B cell (primary cell): Measurements from ENCODE around the gene ITPKB. TPM values are rescaled to one million over a fixed set of nuclear protein-coding genes. Genes with fewer than 3 reads are reported as not detected.

Experiments used
- ATAC-seq: fragments of 200-7000 bp; cut with Tn5 transposase; one replicate; pipeline ENCODE4 v1.10.0; 2021; ENCODE audit warnings: low read depth, mild to moderate bottlenecking, moderate number of reproducible peaks, moderate library complexity
- CTCF ChIA-PET: fragments of 350-600 bp; sonication (Branson Sonifier 250); formaldehyde crosslinking; loops from one replicate; lab custom pipeline; 2021; ENCODE audit warnings: antibody characterized with exemption, inconsistent platforms; lab: Charles Lee
- POLR2A ChIA-PET: fragments of 350-600 bp; sonication (Branson Sonifier 250); formaldehyde crosslinking; loops from one replicate; lab custom pipeline; 2021; ENCODE audit warnings: antibody characterized with exemption; lab: Charles Lee
- DNase-seq: peaks from one replicate; pipeline ENCODE4 v3.0.0; 2013
- H2AFZ ChIP-seq: 2 replicates; pipeline ENCODE4 v1.6.1; 2012; ENCODE audit warnings: mild to moderate bottlenecking, low read depth, low read length; ENCODE audit not compliant: insufficient read depth, poor library complexity, severe bottlenecking
- H3K27ac ChIP-seq, 2 donors: 1 replicate in 1 of 2; 2 replicates in 1 of 2; pipeline ENCODE4 v1.5.1; 2012 to 2013; ENCODE audit warnings: low read length in 2 of 2, mild to moderate bottlenecking in 2 of 2, moderate library complexity in 1 of 2
- H3K27me3 ChIP-seq, 4 experiments: fragments of 200-600 bp in 1 of 4; sonication (generic) in 1 of 4; replicated peaks in 1 of 4; 1 replicate in 2 of 4; 2 replicates in 2 of 4; pipeline versions ENCODE4 v1.6.1 to v1.7.0; 2013 to 2016; ENCODE audit warnings: low read length in 3 of 4, mild to moderate bottlenecking in 2 of 4, mixed read lengths in 1 of 4, moderate library complexity in 1 of 4; ENCODE audit not compliant: insufficient read depth in 4 of 4, control insufficient read depth in 3 of 4; ENCODE audit errors: control extremely low read depth in 1 of 4
- H3K36me3 ChIP-seq, 2 experiments: replicated peaks in 1 of 2; 1 replicate in 1 of 2; 2 replicates in 1 of 2; pipeline versions ENCODE4 v1.6.1 to v1.7.1; 2013; ENCODE audit warnings: low read length in 1 of 2; ENCODE audit not compliant: insufficient read depth in 2 of 2, control insufficient read depth in 1 of 2; ENCODE audit errors: control extremely low read depth in 1 of 2, extremely low read depth in 1 of 2
- H3K4me1 ChIP-seq, 2 donors: fragments of 200-600 bp in 1 of 2; sonication (generic) in 1 of 2; 1 replicate in 1 of 2; 2 replicates in 1 of 2; pipeline versions ENCODE4 v1.5.1 to v1.6.1; 2013 to 2017; ENCODE audit warnings: low read length in 2 of 2; ENCODE audit not compliant: control insufficient read depth in 2 of 2, insufficient read depth in 2 of 2
- H3K4me2 ChIP-seq: replicated peaks from 2 replicates; pipeline ENCODE3; 2012; ENCODE audit warnings: mild to moderate bottlenecking, low read depth, low read length; ENCODE audit not compliant: poor library complexity, severe bottlenecking
- H3K4me3 ChIP-seq, 5 experiments: fragments of 200-600 bp in 1 of 5; sonication (generic) in 1 of 5; 1 replicate in 3 of 5; 2 replicates in 2 of 5; pipeline versions ENCODE4 v1.5.1 to v1.7.0; 2011 to 2016; ENCODE audit warnings: low read length in 4 of 5, mild to moderate bottlenecking in 4 of 5, low read depth in 2 of 5, control low read depth in 1 of 5, moderate library complexity in 1 of 5; ENCODE audit not compliant: insufficient read depth in 1 of 5; ENCODE audit errors: control extremely low read depth in 1 of 5, extremely low read depth in 1 of 5
- H3K79me2 ChIP-seq: fragments of 200-600 bp; sonication (generic); one replicate; pipeline ENCODE4 v1.6.0; 2016; ENCODE audit warnings: low read length; ENCODE audit not compliant: control insufficient read depth, insufficient read depth
- H3K9ac ChIP-seq: fragments of 200-600 bp; sonication (generic); 2 replicates; pipeline ENCODE4 v1.6.1; 2017; ENCODE audit warnings: mild to moderate bottlenecking, low read length, moderate library complexity
- H3K9me3 ChIP-seq, 3 donors: one replicate each; pipeline versions ENCODE4 v1.6.1 to v1.7.1; 2013; ENCODE audit warnings: low read length in 2 of 3; ENCODE audit not compliant: control insufficient read depth in 2 of 3, insufficient read depth in 1 of 3; ENCODE audit errors: control extremely low read depth in 1 of 3
- H4K20me1 ChIP-seq: 2 replicates; pipeline ENCODE4 v1.6.0; 2012; ENCODE audit warnings: mild to moderate bottlenecking, low read length; ENCODE audit not compliant: insufficient read depth, control insufficient read depth, poor library complexity, severe bottlenecking
- H3K27ac Mint-ChIP-seq: one replicate; pipeline ENCODE4 v1.8.0; 2021; ENCODE audit warnings: mixed read lengths
- H3K27me3 Mint-ChIP-seq: one replicate; pipeline ENCODE4 v1.8.0; 2021; ENCODE audit warnings: mixed read lengths
- H3K4me1 Mint-ChIP-seq: one replicate; pipeline ENCODE4 v1.8.0; 2021; ENCODE audit warnings: mixed read lengths
- H3K4me3 Mint-ChIP-seq: one replicate; pipeline ENCODE4 v1.8.0; 2021; ENCODE audit warnings: mixed read lengths
- H3K9me3 Mint-ChIP-seq: one replicate; pipeline ENCODE4 v1.8.0; 2022; ENCODE audit warnings: mixed read lengths; ENCODE audit not compliant: insufficient read depth
- EZH2 ChIP-seq: IDR thresholded peaks from 2 replicates; pipeline ENCODE4 v1.6.1; 2012; ENCODE audit warnings: borderline replicate concordance, low read depth, mild to moderate bottlenecking, moderate library complexity, low read length; ENCODE audit not compliant: insufficient read depth, poor library complexity, severe bottlenecking
- WGBS: methylation state at CpG from one replicate; pipeline ENCODE4 v1.1.5; 2013; ENCODE audit warnings: missing lambda C conversion rate; ENCODE audit not compliant: insufficient coverage; 5-methylcytosine and 5-hydroxymethylcytosine counted together
- intact Hi-C: fragments of 100-400 bp; cut with micrococcal nuclease; formaldehyde crosslinking; loops from one replicate; pipeline ENCODE4 v1.10.0; 2022
- polyA plus RNA-seq: library from polyadenylated mRNA; depleted of rRNA; stranded (reverse); fragments of >200 nt; gene quantifications from 2 replicates; pipeline ENCODE4 v1.2.3, GENCODE V29; 2012
- total RNA-seq, 2 donors: library from RNA; stranded (reverse); fragments of 120-200 nt in 1 of 2; gene quantifications; 1 replicate in 1 of 2; 2 replicates in 1 of 2; pipeline versions ENCODE4 v1.2.3 to v1.2.4, GENCODE V29; 2013 to 2022
- TF ChIP-seq, protein P1 (sequence below): fragments of 200-600 bp; IDR thresholded peaks from one replicate; pipeline ENCODE4 v1.8.0; 2022; ENCODE audit warnings: antibody characterized with exemption, mild to moderate bottlenecking

ITPKB gene
- total and polyA plus RNA-seq, 2 donors (not counting 1 experiment from before 2014, with no cell fraction given) = 21.8 to 93.5 TPM

DNA sequence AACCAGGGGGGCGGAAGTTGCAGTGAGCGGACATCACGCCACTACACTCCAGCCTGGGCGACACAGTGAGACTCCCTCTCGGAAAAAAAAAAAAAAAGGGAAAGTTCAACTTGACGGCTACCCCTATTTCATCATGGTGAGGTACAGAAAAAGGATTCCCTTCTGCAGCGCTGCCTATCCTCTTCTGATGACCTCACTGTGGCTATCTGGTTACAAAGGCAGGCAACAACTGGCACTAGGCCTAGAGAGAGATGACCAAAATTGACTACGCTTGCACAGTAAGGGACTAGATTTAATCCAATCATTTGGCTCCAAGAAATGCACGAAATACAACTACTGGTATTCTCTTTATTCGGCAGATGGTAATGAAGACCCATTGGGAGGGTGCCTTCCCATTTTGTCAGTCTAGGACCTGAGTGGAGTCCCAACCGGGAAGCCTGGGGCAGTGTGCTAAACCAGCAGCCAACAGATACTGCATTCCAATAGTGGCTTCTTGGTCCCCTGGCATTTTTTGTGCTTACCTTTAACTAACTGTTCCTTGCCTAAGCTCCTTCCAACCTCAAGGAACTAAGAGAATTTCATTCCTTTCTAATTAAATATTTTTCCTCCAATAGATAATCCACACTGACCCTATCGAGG, 36.6 kb downstream of the ITPKB start:
- no peak for TF ChIP-seq EZH2
- TF ChIP-seq, protein P1, sequence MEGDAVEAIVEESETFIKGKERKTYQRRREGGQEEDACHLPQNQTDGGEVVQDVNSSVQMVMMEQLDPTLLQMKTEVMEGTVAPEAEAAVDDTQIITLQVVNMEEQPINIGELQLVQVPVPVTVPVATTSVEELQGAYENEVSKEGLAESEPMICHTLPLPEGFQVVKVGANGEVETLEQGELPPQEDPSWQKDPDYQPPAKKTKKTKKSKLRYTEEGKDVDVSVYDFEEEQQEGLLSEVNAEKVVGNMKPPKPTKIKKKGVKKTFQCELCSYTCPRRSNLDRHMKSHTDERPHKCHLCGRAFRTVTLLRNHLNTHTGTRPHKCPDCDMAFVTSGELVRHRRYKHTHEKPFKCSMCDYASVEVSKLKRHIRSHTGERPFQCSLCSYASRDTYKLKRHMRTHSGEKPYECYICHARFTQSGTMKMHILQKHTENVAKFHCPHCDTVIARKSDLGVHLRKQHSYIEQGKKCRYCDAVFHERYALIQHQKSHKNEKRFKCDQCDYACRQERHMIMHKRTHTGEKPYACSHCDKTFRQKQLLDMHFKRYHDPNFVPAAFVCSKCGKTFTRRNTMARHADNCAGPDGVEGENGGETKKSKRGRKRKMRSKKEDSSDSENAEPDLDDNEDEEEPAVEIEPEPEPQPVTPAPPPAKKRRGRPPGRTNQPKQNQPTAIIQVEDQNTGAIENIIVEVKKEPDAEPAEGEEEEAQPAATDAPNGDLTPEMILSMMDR = no peak
- CTCF ChIA-PET = interaction anchor here (0.6 to 1.9 kb wide), 12 partner anchors 10 to 126 kb away, joined by 3 to 8 read pairs (median 3); no protein-coding TSS in a partner anchor
- no peaks in the 10 kb centered on the region for H3K9me3 Mint-ChIP-seq
- Histone ChIP-seq H3K9ac (peak overlapping the region; percentile 91), H3K4me1 (peaks cover 53 to 56% of the 10 kb centered on the region in 2 donors), H3K9me3 (no peaks in the 10 kb centered on the region), H3K79me2 (peaks cover 97% of the 10 kb centered on the region), H3K27ac (peak overlapping the region; percentile 96 to 99), H2AFZ (peak overlapping the region; percentile 96), H3K4me2 (peak overlapping the region; percentile 85), H3K4me3 (peak overlapping the region; percentile 63 to 80 (median 75)), H4K20me1 (no peaks in the 10 kb centered on the region), H3K36me3 (peaks cover 5 to 23% of the 10 kb centered on the region in 2 experiments), H3K27me3 (no peaks in the 10 kb centered on the region)
- no peak for ATAC-seq
- intact Hi-C loops = loop anchor here (2.0 kb wide), 1 partner anchor 36 kb away; the partner anchor contains the start of gene ITPKB
- no peaks in the 10 kb centered on the region for H3K27me3 Mint-ChIP-seq
- peak overlapping the region; percentile 93 for H3K27ac Mint-ChIP-seq
- 97% methylated on average over 8 of the region's 12 CpGs for WGBS
- peak overlapping the region; percentile 90 for H3K4me3 Mint-ChIP-seq
- no peak for DNase-seq
- POLR2A ChIA-PET = interaction anchor here (0.9 to 1.8 kb wide), 4 partner anchors 9 to 49 kb away, joined by 3 to 7 read pairs (median 4); no protein-coding TSS in a partner anchor
- H3K4me1 Mint-ChIP-seq = peaks cover 62% of the 10 kb centered on the region

DNA sequence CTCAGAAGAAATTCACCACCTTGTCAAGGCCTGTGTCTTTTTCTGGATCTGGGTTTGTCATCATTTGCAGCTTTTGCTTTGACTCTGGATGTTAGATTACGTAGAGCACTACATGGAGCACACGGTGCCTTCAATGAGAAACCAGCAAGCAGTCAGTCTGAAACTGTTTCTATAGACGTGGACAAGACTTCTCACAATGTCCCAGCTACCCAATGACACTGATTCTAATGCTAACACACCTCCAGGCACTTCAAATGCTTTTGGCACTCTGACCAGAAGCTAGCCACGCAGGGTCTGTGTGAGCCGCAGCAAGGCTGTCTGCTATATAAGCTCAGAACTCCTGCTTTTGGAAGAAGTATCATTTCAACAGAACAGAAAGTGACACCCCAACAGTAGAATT, 38.2 kb downstream of the ITPKB start:
- no peak for DNase-seq
- Mint-ChIP-seq H3K27ac (peak overlapping the region; percentile 72), H3K27me3 (no peaks in the 10 kb centered on the region), H3K9me3 (no peaks in the 10 kb centered on the region), H3K4me1 (peaks cover 77% of the 10 kb centered on the region), H3K4me3 (peak overlapping the region; percentile 30)
- Histone ChIP-seq H3K27me3 (no peaks in the 10 kb centered on the region), H3K4me1 (peaks cover 69 to 71% of the 10 kb centered on the region in 2 donors), H3K36me3 (peaks cover 0 to 14% of the 10 kb centered on the region in 2 experiments), H2AFZ (no peak overlapping the region), H3K79me2 (peaks cover 93% of the 10 kb centered on the region), H3K9me3 (no peaks in the 10 kb centered on the region), H4K20me1 (no peaks in the 10 kb centered on the region), H3K27ac (peak overlapping the region in 1 of 2 donors; percentile 59), H3K9ac (no peak overlapping the region), H3K4me2 (no peak overlapping the region), H3K4me3 (no peak overlapping the region)
- POLR2A ChIA-PET = interaction anchor here (0.6 to 1.6 kb wide), 5 partner anchors 11 to 57 kb away, joined by 3 to 9 read pairs (median 6); no protein-coding TSS in a partner anchor
- 75% methylated on average over 5 of the region's 5 CpGs for WGBS
- CTCF ChIA-PET = interaction anchor here (0.8 to 5.7 kb wide), 5 partner anchors 10 to 39 kb away, joined by 3 to 32 read pairs (median 5); no protein-coding TSS in a partner anchor
- intact Hi-C loops = no loop called here
- no peak for ATAC-seq
- no peak for TF ChIP-seq EZH2
- TF ChIP-seq, protein P1 = no peak
